ENCODE measurements around the gene IMMP2L. TPM values are rescaled to one million over a fixed set of nuclear protein-coding genes. Genes with fewer than 3 reads are reported as not detected.
"Not testable (repeated sequence)": the region's sequence is repeated elsewhere in the genome, so short reads cannot be mapped to it uniquely, and the experiment has no call there.

The IMMP2L gene
- total RNA-seq, 2 experiments from 2014 or later: 17.4 to 30.2 TPM

- TF ChIP-seq CTCF (IDR thresholded peaks at IDR 0.05): no peak
- Mint-ChIP-seq H3K27me3 (no peaks in the 10 kb centered on the region), H3K4me3 (no peak overlapping the region), H3K4me1 (ENCODE audit: low read depth) (peaks cover 9% of the 10 kb centered on the region), H3K9me3 (peaks cover 2% of the 10 kb centered on the region), H3K27ac (no peak overlapping the region), H3K36me3 (ENCODE audit: low read depth) (peaks cover 21% of the 10 kb centered on the region)
- DNase-seq (no peak), ATAC-seq (no peak)
- POLR2A ChIA-PET: no interaction called here
- CTCF ChIA-PET: no interaction called here
- intact Hi-C loops (cut with micrococcal nuclease): no loop called here
These were observed 52.2 kb downstream of the IMMP2L start for GRCh38 chr7:111510062-111510461.

- Mint-ChIP-seq H3K27ac (no peak overlapping the region), H3K36me3 (ENCODE audit: low read depth) (peaks cover 21% of the 10 kb centered on the region), H3K27me3 (no peaks in the 10 kb centered on the region), H3K4me3 (no peak overlapping the region), H3K4me1 (ENCODE audit: low read depth) (peaks cover 9% of the 10 kb centered on the region), H3K9me3 (peaks cover 2% of the 10 kb centered on the region)
- TF ChIP-seq CTCF (IDR thresholded peaks at IDR 0.05): no peak
- ChIA-PET CTCF (no interaction called here), POLR2A (interaction anchor here (0.9 kb wide), 1 partner anchor 52 kb away, joined by 3 read pairs; no protein-coding TSS in a partner anchor)
- ATAC-seq (no peak), DNase-seq (no peak)
- intact Hi-C loops (cut with micrococcal nuclease): no loop called here
These were observed 53.0 kb downstream of the IMMP2L start for GRCh38 chr7:111509288-111509687.

- intact Hi-C loops (cut with micrococcal nuclease): no loop called here
- Mint-ChIP-seq H3K27ac (no peak overlapping the region), H3K9me3 (peaks cover 2% of the 10 kb centered on the region), H3K4me1 (ENCODE audit: low read depth) (peaks cover 4% of the 10 kb centered on the region), H3K4me3 (no peak overlapping the region), H3K27me3 (no peaks in the 10 kb centered on the region), H3K36me3 (ENCODE audit: low read depth) (peaks cover 18% of the 10 kb centered on the region)
- ATAC-seq: no peak
- ChIA-PET POLR2A (interaction anchor here (0.9 kb wide), 1 partner anchor 53 kb away, joined by 3 read pairs; no protein-coding TSS in a partner anchor), CTCF (interaction anchor here (0.8 kb wide), 1 partner anchor 7 kb away, joined by 3 read pairs; no protein-coding TSS in a partner anchor)
- no peak for DNase-seq
- no peak for TF ChIP-seq CTCF (IDR thresholded peaks at IDR 0.05)
These were observed 53.9 kb downstream of the IMMP2L start for GRCh38 chr7:111508387-111508786.

GRCh38 chr7:111505422-111505821, 56.9 kb downstream of the IMMP2L start:
- H3K4me1 Mint-ChIP-seq (ENCODE audit: low read depth); intact Hi-C loops (cut with micrococcal nuclease); H3K27ac Mint-ChIP-seq; H3K4me3 Mint-ChIP-seq; DNase-seq; ATAC-seq; CTCF ChIA-PET; H3K27me3 Mint-ChIP-seq; H3K9me3 Mint-ChIP-seq; POLR2A ChIA-PET: not testable (repeated sequence)
- peaks cover 19% of the 10 kb centered on the region for H3K36me3 Mint-ChIP-seq (ENCODE audit: low read depth)

GRCh38 chr7:111501799-111502198, 60.5 kb downstream of the IMMP2L start:
- H3K27me3 Mint-ChIP-seq; ATAC-seq; H3K9me3 Mint-ChIP-seq; intact Hi-C loops (cut with micrococcal nuclease); CTCF ChIA-PET; DNase-seq; POLR2A ChIA-PET; H3K27ac Mint-ChIP-seq; H3K4me3 Mint-ChIP-seq: not testable (repeated sequence)
- Mint-ChIP-seq H3K4me1 (ENCODE audit: low read depth) (peaks cover 14% of the 10 kb centered on the region), H3K36me3 (ENCODE audit: low read depth) (peaks cover 25% of the 10 kb centered on the region)

GRCh38 chr7:111499027-111499426, 63.3 kb downstream of the IMMP2L start:
- H3K4me3 Mint-ChIP-seq: no peak overlapping the region
- H3K27me3 Mint-ChIP-seq: no peaks in the 10 kb centered on the region
- intact Hi-C loops (cut with micrococcal nuclease): no loop called here
- peaks cover 16% of the 10 kb centered on the region for H3K4me1 Mint-ChIP-seq (ENCODE audit: low read depth)
- DNase-seq (peak; percentile 7), ATAC-seq (peak; percentile 64)
- H3K36me3 Mint-ChIP-seq (ENCODE audit: low read depth): peaks cover 22% of the 10 kb centered on the region
- H3K9me3 Mint-ChIP-seq: peaks cover 1% of the 10 kb centered on the region
- TF ChIP-seq CTCF (IDR thresholded peaks at IDR 0.05): no peak
- CTCF ChIA-PET: interaction anchor here (0.5 kb wide), 1 partner anchor 203 kb away, joined by 3 read pairs; no protein-coding TSS in a partner anchor
- no peak overlapping the region for H3K27ac Mint-ChIP-seq
- POLR2A ChIA-PET: no interaction called here

All from activated CD8-positive, alpha-beta T cell treated with anti-CD3 and anti-CD28 coated beads for 36 hours (primary cell).